ENCODE data around the gene VIPR2. TPM values are rescaled to one million over a fixed set of nuclear protein-coding genes. Genes with fewer than 3 reads are reported as not detected.
A peak's percentile ranks its signal among the peaks of the same experiment; 100 is the strongest.
"Not testable (repeated sequence)": the region's sequence is repeated elsewhere in the genome, so short reads cannot be mapped to it uniquely, and the experiment has no call there.

Gene VIPR2
- total and polyA plus RNA-seq, 2 of the 13 experiments (the other 11 are each of a cell fraction or from before 2014, with no cell fraction given) = not detected

- no peak overlapping the region for H2AFZ ChIP-seq (ENCODE audit: low read length)
- H3K27ac ChIP-seq (ENCODE audit: extremely low read length, insufficient read depth, low read length) = no peak overlapping the region
- intact Hi-C loops (cut with micrococcal nuclease; ENCODE audit: unreplicated experiment) = no loop called here
- WGBS (ENCODE audit: low lambda C conversion rate) = 0% methylated on average over 3 of the region's 4 CpGs
- peaks cover 29% of the 10 kb centered on the region for H3K9me3 ChIP-seq (ENCODE audit: low read length)
- no peaks in the 10 kb centered on the region for H3K36me3 ChIP-seq (replicated peaks in 1 of 2; ENCODE audit: control insufficient read depth in 1 of 2, insufficient read depth in 2 of 2, low read length in 2 of 2)
- no peak for DNase-seq (ENCODE audit: low spot score)
- H3K79me2 ChIP-seq (ENCODE audit: insufficient read depth, low read length) = no peaks in the 10 kb centered on the region
- no peak overlapping the region for H3K9ac ChIP-seq (ENCODE audit: insufficient read depth, low read depth, low read length)
- POLR2A ChIA-PET = no interaction called here
- TF ChIP-seq TBL1XR1 (IDR thresholded peaks at IDR 0.05; ENCODE audit: borderline replicate concordance, low read length, partially characterized antibody) (no peak), ZMAT3 (CRISPR knock-in tag; conservative IDR thresholded peaks at IDR 0.05) (no peak), ZNF788 (CRISPR knock-in tag; IDR thresholded peaks at IDR 0.05; ENCODE audit: borderline replicate concordance) (no peak), ZNF501 (CRISPR knock-in tag; IDR thresholded peaks at IDR 0.05) (no peak), PLSCR1 (CRISPR knock-in tag; IDR thresholded peaks at IDR 0.05; ENCODE audit: borderline replicate concordance) (no peak), CENPBD1 (CRISPR knock-in tag; IDR thresholded peaks at IDR 0.05; ENCODE audit: borderline replicate concordance, low read depth) (no peak)
- H3K4me1 ChIP-seq (ENCODE audit: insufficient read depth, low read length) = peaks cover 12% of the 10 kb centered on the region
- ATAC-seq = no peak
- H3K4me3 ChIP-seq (replicated peaks in 1 of 3; ENCODE audit: insufficient read depth in 1 of 3, low read depth in 2 of 3, low read length in 3 of 3) = no peak overlapping the region
- FAIRE-seq = no peak
- CTCF ChIA-PET (ENCODE audit: low intra/inter-chr PET ratio, low total read pairs) = no interaction called here
- in situ Hi-C loops (cut with HindIII; ENCODE audit: extremely low pct_ligation_motif_present, low pct_unique_long_range_greater_than_20kb) = no loop called here
- BruUV-seq (replicated peaks) = no TSS peak
- no peak overlapping the region for H3K4me2 ChIP-seq (ENCODE audit: low read depth, low read length)
- peaks cover 0 to 6% of the 10 kb centered on the region in 2 experiments; a peak in 1 of 5 replicates for H3K27me3 ChIP-seq (ENCODE audit: control insufficient read depth in 1 of 2, insufficient read depth in 2 of 2, low read length in 2 of 2)
- H4K20me1 ChIP-seq (ENCODE audit: insufficient read depth, low read length) = no peaks in the 10 kb centered on the region
Measured at GRCh38 chr7:158985583-158985982, 159.1 kb downstream of the VIPR2 start.

GRCh38 chr7:158984007-158984406 is 160.7 kb downstream of the VIPR2 start:
- H3K79me2 ChIP-seq (ENCODE audit: insufficient read depth, low read length); H3K27ac ChIP-seq (ENCODE audit: extremely low read length, insufficient read depth, low read length); H3K27me3 ChIP-seq (ENCODE audit: control insufficient read depth in 1 of 2, insufficient read depth in 2 of 2, low read length in 2 of 2); BruUV-seq (replicated peaks); FAIRE-seq; H2AFZ ChIP-seq (ENCODE audit: low read length); ATAC-seq; DNase-seq (ENCODE audit: low spot score); H3K4me3 ChIP-seq (replicated peaks in 1 of 3; ENCODE audit: insufficient read depth in 1 of 3, low read depth in 2 of 3, low read length in 3 of 3); CTCF ChIA-PET (ENCODE audit: low intra/inter-chr PET ratio, low total read pairs); H4K20me1 ChIP-seq (ENCODE audit: insufficient read depth, low read length); H3K36me3 ChIP-seq (replicated peaks in 1 of 2; ENCODE audit: control insufficient read depth in 1 of 2, insufficient read depth in 2 of 2, low read length in 2 of 2); H3K9ac ChIP-seq (ENCODE audit: insufficient read depth, low read depth, low read length); in situ Hi-C loops (cut with HindIII; ENCODE audit: extremely low pct_ligation_motif_present, low pct_unique_long_range_greater_than_20kb); H3K4me2 ChIP-seq (ENCODE audit: low read depth, low read length); POLR2A ChIA-PET; intact Hi-C loops (cut with micrococcal nuclease; ENCODE audit: unreplicated experiment): not testable (repeated sequence)
- Histone ChIP-seq H3K9me3 (ENCODE audit: low read length) (peaks cover 29% of the 10 kb centered on the region), H3K4me1 (ENCODE audit: insufficient read depth, low read length) (peaks cover 25% of the 10 kb centered on the region)
- 0% methylated on average over 2 of the region's 2 CpGs for WGBS (ENCODE audit: low lambda C conversion rate)

GRCh38 chr7:158982080-158982479 is 162.6 kb downstream of the VIPR2 start:
- ATAC-seq; intact Hi-C loops (cut with micrococcal nuclease; ENCODE audit: unreplicated experiment); H2AFZ ChIP-seq (ENCODE audit: low read length); H3K9ac ChIP-seq (ENCODE audit: insufficient read depth, low read depth, low read length); BruUV-seq (replicated peaks); H3K79me2 ChIP-seq (ENCODE audit: insufficient read depth, low read length); FAIRE-seq; H3K36me3 ChIP-seq (replicated peaks in 1 of 2; ENCODE audit: control insufficient read depth in 1 of 2, insufficient read depth in 2 of 2, low read length in 2 of 2); H3K27ac ChIP-seq (ENCODE audit: extremely low read length, insufficient read depth, low read length); H3K4me3 ChIP-seq (replicated peaks in 1 of 3; ENCODE audit: insufficient read depth in 1 of 3, low read depth in 2 of 3, low read length in 3 of 3); POLR2A ChIA-PET; CTCF ChIA-PET (ENCODE audit: low intra/inter-chr PET ratio, low total read pairs); H3K27me3 ChIP-seq (ENCODE audit: control insufficient read depth in 1 of 2, insufficient read depth in 2 of 2, low read length in 2 of 2); in situ Hi-C loops (cut with HindIII; ENCODE audit: extremely low pct_ligation_motif_present, low pct_unique_long_range_greater_than_20kb); H4K20me1 ChIP-seq (ENCODE audit: insufficient read depth, low read length); DNase-seq (ENCODE audit: low spot score): not testable (repeated sequence)
- Histone ChIP-seq H3K4me1 (ENCODE audit: insufficient read depth, low read length) (peaks cover 27% of the 10 kb centered on the region), H3K4me2 (ENCODE audit: low read depth, low read length) (peak overlapping the region; percentile 46), H3K9me3 (ENCODE audit: low read length) (peaks cover 16% of the 10 kb centered on the region)
- 3% methylated on average over 8 of the region's 15 CpGs for WGBS (ENCODE audit: low lambda C conversion rate)
